Measurements from ENCODE around the gene GTF2B.
"Not testable (repeated sequence)": the region's sequence is repeated elsewhere in the genome, so short reads cannot be mapped to it uniquely, and the experiment has no call there.

The GTF2B gene

DNA sequence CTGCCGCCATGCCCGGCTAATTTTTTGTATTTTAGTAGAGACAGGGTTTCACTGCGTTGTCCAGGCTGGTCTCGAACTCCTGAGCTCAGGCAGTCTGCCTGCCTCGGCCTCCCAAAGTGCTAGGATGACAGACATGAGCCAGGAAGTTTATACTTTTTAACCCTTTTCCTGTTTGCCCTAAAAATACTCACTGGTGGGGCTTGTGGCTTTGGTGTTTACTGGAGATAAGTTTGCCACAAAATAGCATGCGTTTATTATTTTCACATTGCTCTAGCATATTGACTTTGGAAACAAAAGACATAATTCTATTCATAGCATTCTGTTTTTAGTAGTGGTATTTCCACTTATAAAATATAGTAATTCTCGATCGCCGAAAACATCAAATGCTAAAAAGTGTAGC lies 19.8 kb upstream of the GTF2B start:
- no peaks in the 10 kb centered on the region for H3K36me3 ChIP-seq (ENCODE audit: control insufficient read depth, insufficient read depth, low read length)
- no peaks in the 10 kb centered on the region for H3K27me3 ChIP-seq (ENCODE audit: control insufficient read depth, insufficient read depth, low read length)
- no peak overlapping the region for H3K4me3 ChIP-seq (ENCODE audit: low read length)
- H3K27ac ChIP-seq (ENCODE audit: low read depth, low read length), result no peak overlapping the region
- H3K9ac ChIP-seq (ENCODE audit: low read length), result no peak overlapping the region
- no peaks in the 10 kb centered on the region for H3K4me1 ChIP-seq (ENCODE audit: control insufficient read depth, insufficient read depth, low read length)

GRCh38 chr1:88910401-88910800 lies 19.0 kb upstream of the GTF2B start:
- no peak overlapping the region for H3K27ac ChIP-seq (ENCODE audit: low read depth, low read length)
- H3K4me1 ChIP-seq (ENCODE audit: control insufficient read depth, insufficient read depth, low read length), result no peaks in the 10 kb centered on the region
- no peak overlapping the region for H3K4me3 ChIP-seq (ENCODE audit: low read length)
- H3K36me3 ChIP-seq (ENCODE audit: control insufficient read depth, insufficient read depth, low read length), result no peaks in the 10 kb centered on the region
- H3K27me3 ChIP-seq (ENCODE audit: control insufficient read depth, insufficient read depth, low read length), result no peaks in the 10 kb centered on the region
- H3K9ac ChIP-seq (ENCODE audit: low read length), result no peak overlapping the region

GRCh38 chr1:88900883-88901282 lies 9.5 kb upstream of the GTF2B start:
- Histone ChIP-seq H3K4me1 (ENCODE audit: control insufficient read depth, insufficient read depth, low read length) (no peaks in the 10 kb centered on the region), H3K4me3 (ENCODE audit: low read length) (no peak overlapping the region), H3K36me3 (ENCODE audit: control insufficient read depth, insufficient read depth, low read length) (no peaks in the 10 kb centered on the region), H3K27me3 (ENCODE audit: control insufficient read depth, insufficient read depth, low read length) (no peaks in the 10 kb centered on the region), H3K27ac (ENCODE audit: low read depth, low read length) (no peak overlapping the region), H3K9ac (ENCODE audit: low read length) (no peak overlapping the region)

- Histone ChIP-seq H3K27ac (ENCODE audit: low read depth, low read length) (no peak overlapping the region), H3K4me3 (ENCODE audit: low read length) (no peak overlapping the region), H3K27me3 (ENCODE audit: control insufficient read depth, insufficient read depth, low read length) (no peaks in the 10 kb centered on the region), H3K36me3 (ENCODE audit: control insufficient read depth, insufficient read depth, low read length) (no peaks in the 10 kb centered on the region), H3K4me1 (ENCODE audit: control insufficient read depth, insufficient read depth, low read length) (no peaks in the 10 kb centered on the region), H3K9ac (ENCODE audit: low read length) (no peak overlapping the region)
These were observed 5.8 kb upstream of the GTF2B start for GRCh38 chr1:88897070-88897730.

DNA sequence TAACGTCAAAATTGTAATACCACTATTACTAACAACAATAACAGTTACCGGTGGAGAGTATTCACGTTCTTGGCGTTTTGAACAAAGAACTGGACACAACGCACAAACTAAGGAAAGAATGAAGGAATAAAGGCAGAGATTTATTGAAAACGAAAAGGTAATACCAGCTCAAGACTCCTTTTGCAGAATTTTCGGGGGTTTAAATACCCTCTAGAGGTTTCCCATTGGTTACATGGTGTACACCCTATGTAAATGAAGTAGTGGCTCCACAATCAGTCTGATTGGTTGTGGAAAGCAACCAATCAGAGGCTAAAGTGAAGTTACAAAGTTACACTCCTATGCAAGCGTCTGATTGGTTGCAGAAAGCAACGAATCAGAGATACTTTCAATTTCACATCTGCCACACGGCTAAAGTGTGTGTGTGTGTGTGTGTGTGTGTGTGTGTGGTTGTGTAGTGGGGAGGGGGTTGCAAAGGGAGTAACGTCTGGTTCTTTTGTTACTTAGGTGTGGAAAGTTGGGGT lies 1.1 kb upstream of the GTF2B start:
- Histone ChIP-seq H3K4me3 (ENCODE audit: low read length) (peak overlapping the region; percentile 69), H3K27me3 (ENCODE audit: control insufficient read depth, insufficient read depth, low read length) (no peaks in the 10 kb centered on the region), H3K27ac (ENCODE audit: low read depth, low read length) (no peak overlapping the region), H3K36me3 (ENCODE audit: control insufficient read depth, insufficient read depth, low read length) (no peaks in the 10 kb centered on the region), H3K9ac (ENCODE audit: low read length) (no peak overlapping the region), H3K4me1 (ENCODE audit: control insufficient read depth, insufficient read depth, low read length) (peaks cover 9% of the 10 kb centered on the region)

DNA sequence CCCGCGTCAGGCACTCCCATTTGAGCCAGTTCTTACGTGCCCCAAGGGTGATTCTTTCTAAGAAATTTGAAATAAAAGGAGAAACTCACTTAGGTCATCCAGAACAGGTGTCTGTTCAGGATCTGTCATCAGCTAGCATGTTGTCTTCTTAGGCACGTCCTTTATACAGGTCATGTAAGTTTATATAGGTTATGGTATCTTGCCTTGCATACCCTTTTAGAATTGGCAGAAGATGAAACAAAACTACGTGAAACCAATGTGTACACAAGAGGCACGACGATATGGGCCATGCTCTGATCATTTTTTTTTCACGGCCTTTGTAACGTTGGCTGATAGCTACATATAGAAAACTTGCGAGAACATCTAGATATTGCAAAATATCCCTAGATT lies 579 bp upstream of the GTF2B start:
- H3K27ac ChIP-seq (ENCODE audit: low read depth, low read length), result peak overlapping the region; percentile 79
- H3K9ac ChIP-seq (ENCODE audit: low read length), result no peak overlapping the region
- peak overlapping the region; percentile 69 for H3K4me3 ChIP-seq (ENCODE audit: low read length)

GRCh38 chr1:88890791-88891317 lies 513 bp downstream of the GTF2B start:
- Histone ChIP-seq H3K27me3 (ENCODE audit: control insufficient read depth, insufficient read depth, low read length) (no peaks in the 10 kb centered on the region), H3K36me3 (ENCODE audit: control insufficient read depth, insufficient read depth, low read length) (peaks cover 4% of the 10 kb centered on the region), H3K4me3 (ENCODE audit: low read length) (peak overlapping the region; percentile 69), H3K4me1 (ENCODE audit: control insufficient read depth, insufficient read depth, low read length) (peaks cover 9% of the 10 kb centered on the region), H3K9ac (ENCODE audit: low read length) (peak overlapping the region; percentile 73), H3K27ac (ENCODE audit: low read depth, low read length) (peak overlapping the region; percentile 79)

More for the DNA sequence above, 579 bp upstream of the GTF2B start:
- no peaks in the 10 kb centered on the region for H3K36me3 ChIP-seq (ENCODE audit: control insufficient read depth, insufficient read depth, low read length)
- H3K4me1 ChIP-seq (ENCODE audit: control insufficient read depth, insufficient read depth, low read length), result peaks cover 9% of the 10 kb centered on the region
- no peaks in the 10 kb centered on the region for H3K27me3 ChIP-seq (ENCODE audit: control insufficient read depth, insufficient read depth, low read length)

DNA sequence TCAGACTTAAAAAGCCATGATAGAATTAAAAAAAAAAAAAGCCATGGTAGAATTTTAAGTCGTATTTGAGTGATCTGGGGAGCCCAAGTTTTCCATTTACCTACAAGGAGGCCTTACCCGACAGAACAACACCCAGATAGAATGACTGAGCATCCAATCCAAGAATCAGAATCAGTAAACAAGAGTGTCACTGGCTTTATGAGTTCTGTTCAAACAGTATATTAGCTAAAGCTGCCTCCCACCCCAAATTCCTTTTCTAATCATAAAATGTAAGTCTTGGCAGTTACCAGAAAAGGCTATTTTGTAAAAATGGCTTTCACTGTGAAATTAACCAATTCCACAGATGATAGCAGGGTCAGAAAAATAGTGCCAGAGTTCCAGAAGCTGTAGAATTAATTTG lies 1.2 kb downstream of the GTF2B start:
- Histone ChIP-seq H3K4me3 (ENCODE audit: low read length) (peak overlapping the region; percentile 69), H3K36me3 (ENCODE audit: control insufficient read depth, insufficient read depth, low read length) (peaks cover 4% of the 10 kb centered on the region), H3K27ac (ENCODE audit: low read depth, low read length) (no peak overlapping the region), H3K9ac (ENCODE audit: low read length) (no peak overlapping the region), H3K27me3 (ENCODE audit: control insufficient read depth, insufficient read depth, low read length) (no peaks in the 10 kb centered on the region), H3K4me1 (ENCODE audit: control insufficient read depth, insufficient read depth, low read length) (peaks cover 9% of the 10 kb centered on the region)

- no peak overlapping the region for H3K4me3 ChIP-seq (ENCODE audit: low read length)
- H3K36me3 ChIP-seq (ENCODE audit: control insufficient read depth, insufficient read depth, low read length), result peaks cover 4% of the 10 kb centered on the region
- H3K27ac ChIP-seq (ENCODE audit: low read depth, low read length), result no peak overlapping the region
- no peak overlapping the region for H3K9ac ChIP-seq (ENCODE audit: low read length)
- peaks cover 9% of the 10 kb centered on the region for H3K4me1 ChIP-seq (ENCODE audit: control insufficient read depth, insufficient read depth, low read length)
- H3K27me3 ChIP-seq (ENCODE audit: control insufficient read depth, insufficient read depth, low read length), result no peaks in the 10 kb centered on the region
These were observed 2.6 kb downstream of the GTF2B start for GRCh38 chr1:88888750-88889149.

GRCh38 chr1:88885933-88886332 lies 5.4 kb downstream of the GTF2B start:
- H3K4me1 ChIP-seq (ENCODE audit: control insufficient read depth, insufficient read depth, low read length), result peaks cover 9% of the 10 kb centered on the region
- no peak overlapping the region for H3K9ac ChIP-seq (ENCODE audit: low read length)
- H3K27ac ChIP-seq (ENCODE audit: low read depth, low read length), result no peak overlapping the region
- H3K27me3 ChIP-seq (ENCODE audit: control insufficient read depth, insufficient read depth, low read length), result no peaks in the 10 kb centered on the region
- no peak overlapping the region for H3K4me3 ChIP-seq (ENCODE audit: low read length)
- peaks cover 4% of the 10 kb centered on the region for H3K36me3 ChIP-seq (ENCODE audit: control insufficient read depth, insufficient read depth, low read length)

DNA sequence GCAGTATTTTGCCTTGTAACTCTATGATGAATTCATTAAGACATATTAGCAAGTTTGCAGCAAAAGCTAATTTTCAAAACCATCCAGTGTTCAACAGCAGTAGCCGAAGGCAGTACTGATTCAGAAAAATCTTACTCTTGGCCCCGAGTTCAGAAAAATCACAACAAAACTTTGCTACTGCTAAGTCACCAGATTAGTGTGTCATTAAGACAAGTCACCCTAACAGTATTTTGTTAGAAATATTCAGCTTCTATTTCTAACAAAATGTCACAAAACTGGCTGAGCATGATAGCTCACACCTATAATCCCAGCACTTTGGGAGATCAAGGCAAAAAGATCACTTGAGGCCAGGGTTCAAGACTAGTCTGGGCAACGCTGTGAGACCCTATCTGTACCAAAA lies 8.2 kb downstream of the GTF2B start:
- H3K27me3 ChIP-seq (ENCODE audit: control insufficient read depth, insufficient read depth, low read length), result no peaks in the 10 kb centered on the region
- H3K36me3 ChIP-seq (ENCODE audit: control insufficient read depth, insufficient read depth, low read length), result peaks cover 7% of the 10 kb centered on the region
- H3K9ac ChIP-seq (ENCODE audit: low read length), result no peak overlapping the region
- H3K27ac ChIP-seq (ENCODE audit: low read depth, low read length), result no peak overlapping the region
- peaks cover 3% of the 10 kb centered on the region for H3K4me1 ChIP-seq (ENCODE audit: control insufficient read depth, insufficient read depth, low read length)
- no peak overlapping the region for H3K4me3 ChIP-seq (ENCODE audit: low read length)

DNA sequence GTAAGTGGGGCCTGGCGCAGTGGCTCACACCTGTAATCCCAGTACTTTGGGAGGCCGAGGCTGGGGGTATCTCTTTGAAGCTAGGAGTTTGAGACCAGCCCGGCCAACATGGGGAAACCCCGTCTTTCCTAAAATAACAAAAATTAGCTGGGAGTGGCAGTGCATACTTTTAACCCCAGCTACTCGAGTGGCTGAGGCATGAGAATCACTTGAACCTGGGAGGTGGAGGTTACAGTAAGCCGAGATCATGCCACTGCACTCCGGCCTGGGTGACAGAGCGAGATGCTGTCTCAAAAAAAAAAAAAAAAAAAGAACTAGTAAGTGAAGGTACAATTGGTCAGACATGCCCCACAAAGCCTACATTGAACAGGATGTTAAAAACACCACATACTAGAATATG lies 10.7 kb downstream of the GTF2B start:
- not testable (repeated sequence) for H3K27me3 ChIP-seq (ENCODE audit: control insufficient read depth, insufficient read depth, low read length); H3K27ac ChIP-seq (ENCODE audit: low read depth, low read length); H3K36me3 ChIP-seq (ENCODE audit: control insufficient read depth, insufficient read depth, low read length); H3K4me3 ChIP-seq (ENCODE audit: low read length); H3K9ac ChIP-seq (ENCODE audit: low read length)
- H3K4me1 ChIP-seq (ENCODE audit: control insufficient read depth, insufficient read depth, low read length), result peaks cover 13% of the 10 kb centered on the region

GRCh38 chr1:88878731-88879130 lies 12.6 kb downstream of the GTF2B start:
- Histone ChIP-seq H3K4me3 (ENCODE audit: low read length) (no peak overlapping the region), H3K4me1 (ENCODE audit: control insufficient read depth, insufficient read depth, low read length) (peaks cover 13% of the 10 kb centered on the region), H3K27ac (ENCODE audit: low read depth, low read length) (no peak overlapping the region), H3K9ac (ENCODE audit: low read length) (no peak overlapping the region), H3K27me3 (ENCODE audit: control insufficient read depth, insufficient read depth, low read length) (no peaks in the 10 kb centered on the region), H3K36me3 (ENCODE audit: control insufficient read depth, insufficient read depth, low read length) (peaks cover 3% of the 10 kb centered on the region)

Data from rectal smooth muscle tissue (tissue), 1 donor.